GM21447 (cell line): ENCODE measurements around the gene RIMOC1.
A peak's percentile ranks its signal among the peaks of the same experiment; 100 is the strongest.
"Not testable (repeated sequence)": the region's sequence is repeated elsewhere in the genome, so short reads cannot be mapped to it uniquely, and the experiment has no call there.

Experiments
- ATAC-seq: cut with Tn5 transposase; IDR thresholded peaks from one replicate; pipeline ENCODE4 v1.9.1; 2021; ENCODE audit not compliant: unreplicated experiment

The RIMOC1 gene

DNA sequence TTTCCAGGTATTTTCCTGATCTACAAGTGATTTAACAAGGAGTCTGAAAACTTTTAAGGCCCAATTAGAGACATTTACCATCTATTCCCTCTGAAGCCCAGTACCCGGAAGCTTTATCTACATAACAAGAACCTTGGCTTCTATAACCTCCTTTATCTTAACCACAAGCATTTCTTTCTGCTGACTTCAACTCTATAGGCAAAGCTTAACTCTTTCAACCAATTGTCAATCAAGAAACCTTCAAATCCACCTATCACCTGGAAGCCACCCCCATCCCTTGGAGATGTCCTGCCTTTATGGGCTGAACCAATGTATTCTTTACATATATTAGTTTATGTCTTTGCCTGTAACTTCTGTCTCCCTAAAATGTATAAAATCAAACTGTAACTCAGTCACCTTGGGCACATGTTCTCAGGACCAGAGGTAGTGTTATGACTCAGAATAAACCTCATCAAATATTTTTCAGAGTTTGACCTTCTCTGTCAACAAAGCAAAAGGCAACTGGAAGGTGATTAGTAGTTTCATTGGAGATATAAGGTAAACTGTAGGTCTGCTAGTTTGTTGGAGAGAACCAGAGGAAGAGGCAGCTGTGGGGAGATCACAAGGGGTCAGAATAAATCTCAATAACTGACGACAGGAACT is 13.0 kb upstream of the RIMOC1 start:
- no peak for ATAC-seq

DNA sequence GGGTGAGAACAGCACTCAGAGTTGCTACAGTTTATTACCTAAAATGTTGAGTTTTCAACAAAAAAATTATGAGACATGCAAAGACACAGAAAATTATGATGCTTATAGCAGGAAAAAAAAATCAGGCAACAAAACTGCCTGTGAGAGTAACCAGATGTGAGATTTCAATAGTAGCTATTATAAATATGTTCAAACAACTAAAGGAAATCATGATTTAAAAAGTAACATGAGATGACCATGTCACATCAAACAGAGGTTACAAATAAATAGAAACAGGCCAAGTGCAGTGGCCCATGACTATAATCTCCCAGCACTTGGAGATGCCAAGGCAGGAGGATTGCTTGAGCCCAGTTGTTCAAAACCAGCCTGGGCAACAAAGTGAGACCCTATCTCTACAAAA is 12.1 kb upstream of the RIMOC1 start:
- ATAC-seq: no peak

- peak; percentile 82 for ATAC-seq
Observed at GRCh38 chr5:41893074-41893851, 10.9 kb upstream of the RIMOC1 start.

- no peak for ATAC-seq
Observed at GRCh38 chr5:41896230-41896629, 7.9 kb upstream of the RIMOC1 start.

DNA sequence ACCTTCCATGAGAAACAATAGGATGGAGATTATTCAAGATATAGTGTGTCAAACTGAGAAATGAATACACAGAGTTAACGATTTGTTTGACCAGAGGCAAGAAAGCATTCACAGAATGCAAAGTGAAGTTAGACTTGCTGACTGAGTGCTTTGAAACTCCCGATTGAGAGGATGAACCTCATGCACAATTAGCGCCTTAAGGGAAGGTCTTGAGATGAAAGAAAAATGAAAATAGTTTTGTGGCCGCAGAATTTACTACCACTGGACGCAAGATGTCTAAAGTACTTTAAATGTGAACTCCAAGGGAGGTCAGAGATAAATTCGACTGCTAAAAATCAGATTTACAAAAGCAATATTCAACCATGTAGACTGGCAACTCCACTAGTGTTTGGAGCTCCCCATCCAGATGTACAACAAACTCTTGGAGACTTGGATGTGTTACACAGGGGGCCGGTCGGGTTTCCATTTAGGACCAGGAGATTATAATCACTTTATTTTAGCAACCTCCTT is 707 bp upstream of the RIMOC1 start:
- ATAC-seq: no peak

- no peak for ATAC-seq
Observed at GRCh38 chr5:41906151-41906550, 2.0 kb downstream of the RIMOC1 start.

- no peak for ATAC-seq
Observed at GRCh38 chr5:41908374-41909079, 4.4 kb downstream of the RIMOC1 start.

- peak; percentile 64 for ATAC-seq
Observed at GRCh38 chr5:41918105-41918504, 14.0 kb downstream of the RIMOC1 start.

DNA sequence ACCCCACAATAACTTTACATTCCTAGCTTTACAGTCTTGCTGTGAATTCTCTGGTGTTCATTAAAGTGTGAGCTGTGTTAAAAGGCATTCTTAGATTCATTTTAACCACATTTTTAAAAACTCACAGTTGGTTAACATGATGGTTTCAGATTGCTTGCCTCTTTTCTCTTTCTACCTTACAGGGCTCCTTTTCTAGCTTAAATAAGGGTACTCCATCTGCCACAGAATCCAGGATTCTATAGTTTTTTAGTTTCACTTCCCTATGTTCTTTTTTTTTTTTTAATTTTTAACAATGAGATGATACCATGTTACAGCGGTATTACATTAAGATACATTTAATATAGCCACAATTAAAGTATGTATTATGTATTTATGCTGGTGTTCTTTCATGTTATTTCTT is 17.0 kb downstream of the RIMOC1 start:
- no peak for ATAC-seq

- ATAC-seq: no peak
Observed at GRCh38 chr5:41921874-41922273, 17.7 kb downstream of the RIMOC1 start.

DNA sequence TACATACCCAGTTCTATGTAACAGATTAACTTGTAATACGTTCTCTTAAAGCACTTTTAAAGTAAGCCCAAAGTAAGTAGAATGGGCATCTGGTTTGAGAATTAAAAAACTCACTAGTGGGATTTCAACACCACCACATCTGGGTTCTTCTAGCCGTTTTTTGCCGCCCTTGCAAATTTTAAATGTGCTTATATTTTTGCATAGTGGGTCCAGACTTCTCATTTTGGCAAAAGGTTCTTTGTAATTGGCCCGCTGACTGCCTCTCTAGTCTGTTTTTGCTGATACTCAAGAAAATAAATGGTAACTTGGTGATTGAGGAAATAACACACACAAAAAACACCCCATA is 20.4 kb downstream of the RIMOC1 start:
- no peak for ATAC-seq

GRCh38 chr5:41924872-41925554 is 20.9 kb downstream of the RIMOC1 start, which contains the start of gene FBXO4:
Gene FBXO4 (plus strand): TSS chr5:41925281. CDS start chr5:41925310, 29 bp downstream.
- ATAC-seq: peak; percentile 86

GRCh38 chr5:41925555-41925951 is 21.4 kb downstream of the RIMOC1 start:
- ATAC-seq: peak; percentile 30

GRCh38 chr5:41927604-41928003 is 23.5 kb downstream of the RIMOC1 start:
- no peak for ATAC-seq

DNA sequence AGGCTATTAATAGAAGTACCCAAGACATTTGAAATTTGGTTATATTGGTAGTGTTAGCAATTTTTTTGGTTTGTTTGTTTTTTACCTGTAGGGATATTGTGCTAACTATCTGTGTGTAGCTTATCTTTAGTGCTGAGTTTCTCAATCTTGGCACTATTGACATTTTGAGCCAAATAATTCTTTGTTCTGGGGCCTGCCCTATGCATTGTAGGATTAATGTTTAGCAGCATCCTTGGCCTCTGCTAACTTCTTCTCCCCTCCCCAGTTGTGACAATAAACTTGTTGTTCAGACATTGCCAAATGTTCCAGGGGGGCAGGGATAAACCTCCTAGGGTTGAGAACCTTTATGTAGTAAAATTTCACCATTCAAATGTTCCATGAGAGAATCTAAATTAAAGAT is 24.9 kb downstream of the RIMOC1 start:
- ATAC-seq: no peak

- ATAC-seq: no peak
Observed at GRCh38 chr5:41932770-41933169, 28.6 kb downstream of the RIMOC1 start.

DNA sequence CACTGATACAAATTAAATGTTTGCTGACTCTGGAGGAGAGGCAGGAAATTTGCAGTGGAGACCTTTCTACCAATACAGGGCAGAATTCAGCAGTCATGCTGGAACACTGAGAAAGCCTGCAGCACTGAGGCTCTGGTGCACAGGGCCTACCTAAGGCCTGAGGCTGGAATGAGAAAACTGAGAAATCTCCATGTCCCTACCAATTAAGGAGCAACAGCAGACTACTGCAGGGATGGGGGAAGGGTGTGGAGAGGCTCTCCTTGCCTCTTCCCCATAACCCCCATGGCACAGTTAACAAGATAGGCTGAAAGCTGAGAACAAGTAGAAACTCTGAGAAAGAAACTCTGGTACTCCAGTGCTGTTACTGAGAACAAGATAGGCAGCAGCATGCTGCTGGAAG is 31.4 kb downstream of the RIMOC1 start:
- no peak for ATAC-seq

- no peak for ATAC-seq
Observed at GRCh38 chr5:41940641-41941040, 36.5 kb downstream of the RIMOC1 start.

DNA sequence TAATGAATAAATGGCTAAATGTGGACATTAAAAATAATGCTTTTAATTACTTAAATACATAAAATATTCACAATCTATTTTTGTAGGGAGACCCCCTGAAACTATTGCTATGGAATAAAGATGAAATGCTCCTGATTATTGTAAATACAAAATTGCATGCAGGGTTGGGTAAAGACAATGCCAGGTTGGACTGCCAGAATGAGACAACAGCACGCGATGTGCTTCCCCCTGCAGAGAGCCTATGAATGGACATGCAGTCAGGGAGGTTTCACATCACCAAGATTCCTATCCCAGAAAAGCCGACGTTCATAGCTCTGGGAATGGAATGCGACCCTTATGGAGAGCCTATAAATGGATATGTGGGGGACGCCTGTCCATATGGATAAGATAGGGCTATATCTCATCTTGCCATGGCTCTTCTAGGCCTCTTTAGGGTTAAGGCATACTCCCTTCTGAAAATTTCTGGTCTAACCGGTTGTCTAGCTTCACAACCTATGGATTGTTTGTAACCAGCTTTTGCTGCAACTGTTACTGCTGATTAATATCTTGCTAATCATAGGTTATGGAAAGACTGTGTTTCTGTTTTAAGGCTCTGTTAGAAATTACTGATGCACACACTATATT is 41.3 kb downstream of the RIMOC1 start:
- not testable (repeated sequence) for ATAC-seq

DNA sequence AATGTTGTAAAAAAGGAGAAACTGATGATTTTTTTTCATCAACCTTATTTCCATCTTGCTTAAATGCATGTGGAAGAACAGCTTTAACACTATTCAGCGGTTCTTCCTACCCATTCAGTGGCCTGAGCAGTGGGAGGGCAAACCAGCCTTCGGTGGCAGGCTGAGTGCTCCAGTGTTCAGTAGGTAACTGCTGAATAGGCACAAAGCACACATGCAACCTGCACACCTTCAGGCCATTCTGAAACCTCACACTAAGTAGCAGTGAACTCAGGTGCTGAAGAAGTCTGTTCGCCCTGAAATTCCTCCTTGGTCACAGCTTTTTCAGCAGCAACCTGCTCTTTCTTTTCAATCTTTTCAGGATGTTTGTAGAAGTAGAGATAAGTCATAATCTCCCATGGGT is 47.1 kb downstream of the RIMOC1 start:
- no peak for ATAC-seq
